HG02610 (cell line): ENCODE results near the gene TMEM132E.
A peak's percentile ranks its signal among the peaks of the same experiment; 100 is the strongest.

Experiments used
- ATAC-seq: cut with Tn5 transposase; IDR thresholded peaks from one replicate; pipeline ENCODE4 v1.9.1; 2021; ENCODE audit warnings: mild to moderate bottlenecking, moderate library complexity; ENCODE audit not compliant: unreplicated experiment

TMEM132E gene

GRCh38 chr17:34633351-34633750 is 54.0 kb downstream of the TMEM132E start:
- no peak for ATAC-seq

- no peak for ATAC-seq
These were observed 54.4 kb downstream of the TMEM132E start for GRCh38 chr17:34633760-34634159.

GRCh38 chr17:34634551-34635160 is 55.3 kb downstream of the TMEM132E start:
- no peak for ATAC-seq

GRCh38 chr17:34635876-34636275 is 56.5 kb downstream of the TMEM132E start:
- ATAC-seq, result no peak

GRCh38 chr17:34637041-34637547 is 57.7 kb downstream of the TMEM132E start:
- no peak for ATAC-seq

DNA sequence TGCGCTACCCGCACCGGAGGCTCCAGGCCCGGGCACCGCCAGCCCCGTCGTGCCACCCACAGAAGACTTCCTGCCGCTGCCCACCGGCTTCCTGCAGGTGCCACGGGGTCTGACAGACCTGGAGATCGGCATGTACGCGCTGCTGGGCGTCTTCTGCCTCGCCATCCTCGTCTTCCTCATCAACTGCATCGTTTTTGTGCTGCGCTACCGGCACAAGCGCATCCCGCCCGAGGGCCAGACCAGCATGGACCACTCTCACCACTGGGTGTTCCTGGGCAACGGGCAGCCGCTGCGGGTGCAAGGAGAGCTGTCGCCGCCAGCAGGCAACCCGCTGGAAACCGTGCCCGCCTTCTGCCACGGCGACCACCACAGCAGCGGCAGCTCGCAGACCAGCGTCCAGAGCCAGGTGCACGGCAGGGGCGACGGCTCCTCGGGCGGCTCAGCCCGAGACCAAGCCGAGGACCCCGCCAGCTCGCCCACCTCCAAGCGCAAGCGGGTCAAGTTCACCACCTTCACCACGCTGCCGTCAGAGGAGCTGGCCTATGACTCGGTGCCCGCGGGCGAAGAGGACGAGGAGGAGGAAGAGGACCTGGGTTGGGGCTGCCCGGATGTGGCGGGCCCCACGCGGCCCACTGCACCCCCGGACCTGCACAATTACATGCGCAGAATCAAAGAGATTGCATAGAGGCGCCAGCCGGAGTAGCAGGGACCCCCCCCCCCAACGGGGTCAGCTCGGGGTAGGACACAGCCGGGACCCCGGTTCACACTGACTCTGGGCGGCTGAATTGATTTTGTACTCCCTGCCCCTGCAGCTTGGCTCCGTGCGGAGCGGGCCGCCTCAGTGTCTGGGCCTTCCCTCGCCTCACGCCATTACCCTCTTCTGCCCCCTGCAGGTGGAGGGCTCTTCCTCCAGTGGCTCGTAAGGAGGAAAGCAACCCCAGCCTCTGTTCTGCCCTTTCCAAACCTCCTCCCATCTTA is 58.5 kb downstream of the TMEM132E start:
- peak; percentile 53 for ATAC-seq

DNA sequence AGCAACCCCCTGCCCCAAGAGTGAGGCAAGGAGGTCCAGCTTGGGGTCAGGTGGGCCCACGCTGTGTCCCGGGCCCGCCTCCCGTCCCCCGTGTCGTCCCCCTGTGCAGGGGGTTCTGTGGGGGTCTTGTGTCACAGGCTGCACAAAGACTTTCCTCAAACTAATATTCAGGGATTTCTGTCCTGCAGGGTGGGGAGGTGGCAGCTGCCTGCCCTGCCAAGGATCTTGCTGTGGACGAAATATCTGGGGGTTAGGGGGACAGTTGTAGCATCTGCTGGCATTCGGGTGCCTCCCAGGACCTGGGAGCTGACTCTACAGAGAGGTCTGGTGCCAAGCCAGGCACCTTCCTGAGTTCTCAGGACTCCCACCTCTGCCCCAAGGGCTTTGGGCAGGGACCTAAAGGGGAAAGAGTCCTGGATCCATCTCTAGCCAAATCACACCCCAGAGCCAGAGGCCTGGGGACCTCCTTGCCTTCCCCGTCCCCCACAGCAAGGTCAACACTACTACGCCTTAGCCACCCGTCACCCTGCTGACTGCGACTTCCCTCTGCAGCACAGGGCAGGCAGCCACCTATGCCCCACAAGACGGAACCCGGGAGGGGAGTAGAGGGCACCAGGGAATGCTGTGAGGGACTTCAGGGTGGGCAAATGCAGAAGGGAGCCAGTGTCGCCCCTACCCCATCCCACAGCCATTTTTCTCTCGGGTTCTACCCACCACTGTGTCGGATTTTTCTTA is 59.3 kb downstream of the TMEM132E start:
- no peak for ATAC-seq

DNA sequence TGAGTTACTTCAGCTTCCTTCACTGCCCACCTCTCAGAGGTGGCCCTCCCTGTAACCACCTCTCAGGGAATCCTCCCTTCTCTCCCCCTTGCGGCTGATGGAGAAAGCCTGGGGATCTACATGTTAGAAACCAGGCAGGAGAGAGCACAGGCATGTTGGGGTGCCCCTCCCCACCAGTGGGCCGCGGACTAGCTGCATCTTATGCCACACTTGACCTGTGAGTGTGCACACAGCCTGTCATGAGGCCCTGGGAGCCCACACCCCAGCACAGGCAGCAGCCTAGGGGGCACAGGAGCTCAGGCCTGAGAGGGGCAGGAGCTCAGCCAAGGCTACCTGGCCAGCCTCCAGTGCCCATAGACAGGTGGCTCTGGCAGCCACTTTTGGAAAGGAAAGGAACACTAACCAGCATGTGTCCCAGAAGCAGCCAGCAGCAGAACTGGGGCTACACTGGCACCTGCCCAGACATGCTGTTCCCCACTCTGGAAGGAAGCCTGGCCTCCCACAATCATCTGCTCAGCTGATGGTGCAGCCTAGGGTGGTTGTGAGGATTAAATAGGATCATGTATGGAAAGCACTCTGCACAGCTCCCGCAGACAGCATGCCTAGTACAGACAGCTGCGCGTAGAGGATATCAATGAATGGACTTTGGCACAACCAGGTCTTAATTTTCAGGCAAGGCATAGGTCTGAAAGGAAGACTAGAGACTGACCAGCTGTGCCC is 60.5 kb downstream of the TMEM132E start:
- ATAC-seq, result no peak

DNA sequence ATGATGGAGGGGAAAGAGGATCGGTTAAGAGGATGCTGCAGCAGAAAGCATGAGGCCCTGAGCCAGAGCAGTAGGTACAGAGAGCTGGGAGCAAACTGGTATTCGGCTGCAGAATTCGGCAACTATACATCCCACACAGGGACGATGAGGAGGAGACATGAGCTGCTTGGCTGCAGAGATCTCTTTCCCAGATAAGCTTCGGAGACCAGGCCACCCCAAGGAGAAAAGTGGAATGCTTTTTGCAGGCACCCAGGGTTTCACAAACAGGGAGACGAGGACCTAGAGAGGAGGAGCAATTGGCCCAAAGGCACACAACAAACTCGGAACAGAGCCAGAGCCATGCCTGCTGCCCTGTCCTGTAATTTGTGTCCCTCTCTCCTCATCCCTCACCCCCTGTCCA is 62.0 kb downstream of the TMEM132E start:
- ATAC-seq, result no peak

- ATAC-seq, result no peak
These were observed 65.7 kb downstream of the TMEM132E start for GRCh38 chr17:34644941-34645550.

- no peak for ATAC-seq
These were observed 66.2 kb downstream of the TMEM132E start for GRCh38 chr17:34645594-34645993.

DNA sequence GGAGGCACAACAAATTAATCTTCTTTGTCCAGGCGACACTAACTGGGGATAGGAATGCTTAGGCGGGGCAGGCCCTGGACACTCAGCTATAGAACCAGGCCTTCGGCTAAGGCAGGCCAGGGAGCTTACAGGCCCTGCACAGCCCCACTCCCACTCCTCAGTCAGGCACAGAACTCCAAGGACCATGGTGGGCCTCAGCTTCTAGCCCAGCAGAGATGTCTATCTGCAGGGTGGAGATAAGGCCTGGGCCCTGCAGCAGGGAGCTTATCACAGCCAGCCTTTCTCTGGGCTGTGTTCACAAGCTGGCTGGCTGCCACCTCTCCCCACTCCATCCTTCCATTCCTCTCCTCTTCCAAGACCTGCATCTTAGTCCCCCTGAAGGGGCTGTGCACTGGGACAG is 68.1 kb downstream of the TMEM132E start:
- ATAC-seq, result no peak

GRCh38 chr17:34650051-34650750 is 70.8 kb downstream of the TMEM132E start:
- no peak for ATAC-seq

- no peak for ATAC-seq
These were observed 72.0 kb downstream of the TMEM132E start for GRCh38 chr17:34651402-34651811.

- no peak for ATAC-seq
These were observed 72.7 kb downstream of the TMEM132E start for GRCh38 chr17:34652021-34652555.

GRCh38 chr17:34653511-34653910 is 74.1 kb downstream of the TMEM132E start:
- no peak for ATAC-seq

- ATAC-seq, result no peak
These were observed 75.0 kb downstream of the TMEM132E start for GRCh38 chr17:34654276-34654880.

GRCh38 chr17:34654881-34655276 is 75.5 kb downstream of the TMEM132E start:
- ATAC-seq, result no peak

DNA sequence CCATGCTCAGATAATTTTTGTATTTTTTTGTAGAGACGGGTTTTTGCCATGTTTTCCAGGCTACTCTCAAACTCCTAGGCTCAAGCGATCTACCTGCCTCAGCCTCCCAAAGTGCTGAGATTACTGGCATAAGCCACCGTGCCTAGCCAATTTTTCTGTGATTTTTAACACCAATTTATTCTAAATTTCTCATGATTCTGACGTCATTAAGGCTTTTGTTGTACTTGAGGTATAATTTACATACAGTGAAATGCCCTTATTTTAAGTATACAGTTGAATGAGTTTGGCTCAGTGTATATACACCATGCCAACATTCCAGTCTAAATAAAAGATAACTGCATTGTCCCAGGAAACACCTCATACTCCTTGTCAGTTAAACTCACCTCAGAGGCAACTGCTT is 77.4 kb downstream of the TMEM132E start:
- no peak for ATAC-seq
